HUDEP-2 (cell line): ENCODE results near the gene HDAC4.

Experiments used
- DNase-seq, 76 experiments: peaks; one replicate each; lab custom pipeline; 2025; ENCODE audit not compliant: unreplicated experiment in 76 of 76; lab: John Stamatoyannopoulos, UW

The HDAC4 gene

GRCh38 chr2:239299218-239299939 lies 101.4 kb downstream of the HDAC4 start:
- no peak for DNase-seq

GRCh38 chr2:239298116-239298804 lies 102.6 kb downstream of the HDAC4 start:
- no peak for DNase-seq

GRCh38 chr2:239297142-239298004 lies 103.4 kb downstream of the HDAC4 start:
- no peak for DNase-seq

- DNase-seq, result no peak
These were observed 104.5 kb downstream of the HDAC4 start for GRCh38 chr2:239296020-239296932.

GRCh38 chr2:239295377-239296019 lies 105.3 kb downstream of the HDAC4 start:
- DNase-seq, result no peak

GRCh38 chr2:239294571-239295054 lies 106.2 kb downstream of the HDAC4 start:
- DNase-seq, result peak in 75 of 76 experiments; percentile 21 to 95 (median 83)

GRCh38 chr2:239293775-239294430 lies 106.9 kb downstream of the HDAC4 start:
- DNase-seq, result peak in 5 of 76 experiments; percentile 11 to 36 (median 23)

GRCh38 chr2:239292959-239293774 lies 107.7 kb downstream of the HDAC4 start:
- peak in 1 of 76 experiments; percentile 15 for DNase-seq

- DNase-seq, result no peak
These were observed 108.3 kb downstream of the HDAC4 start for GRCh38 chr2:239292531-239292930.

GRCh38 chr2:239291475-239292350 lies 109.1 kb downstream of the HDAC4 start:
- no peak for DNase-seq

- no peak for DNase-seq
These were observed 110.0 kb downstream of the HDAC4 start for GRCh38 chr2:239290618-239291474.

GRCh38 chr2:239289545-239289944 lies 111.3 kb downstream of the HDAC4 start:
- DNase-seq, result no peak

- DNase-seq, result peak in 1 of 76 experiments; percentile 21
These were observed 111.8 kb downstream of the HDAC4 start for GRCh38 chr2:239288951-239289511.

- DNase-seq, result no peak
These were observed 112.6 kb downstream of the HDAC4 start for GRCh38 chr2:239288237-239288636.

GRCh38 chr2:239287461-239287860 lies 113.4 kb downstream of the HDAC4 start:
- no peak for DNase-seq

GRCh38 chr2:239286901-239287300 lies 113.9 kb downstream of the HDAC4 start:
- DNase-seq, result no peak
